NB4 (cell line): ENCODE measurements around the gene RETREG2.

Experiments used
- TF ChIP-seq, protein P1 (sequence below): IDR thresholded peaks from one replicate; pipeline ENCODE4 v1.5.1; 2012; ENCODE audit warnings: low read depth, low read length
- TF ChIP-seq, protein P2 (sequence below): IDR thresholded peaks from 2 replicates; pipeline ENCODE4 v1.6.1; 2011; ENCODE audit warnings: low read depth, low read length

DNA sequence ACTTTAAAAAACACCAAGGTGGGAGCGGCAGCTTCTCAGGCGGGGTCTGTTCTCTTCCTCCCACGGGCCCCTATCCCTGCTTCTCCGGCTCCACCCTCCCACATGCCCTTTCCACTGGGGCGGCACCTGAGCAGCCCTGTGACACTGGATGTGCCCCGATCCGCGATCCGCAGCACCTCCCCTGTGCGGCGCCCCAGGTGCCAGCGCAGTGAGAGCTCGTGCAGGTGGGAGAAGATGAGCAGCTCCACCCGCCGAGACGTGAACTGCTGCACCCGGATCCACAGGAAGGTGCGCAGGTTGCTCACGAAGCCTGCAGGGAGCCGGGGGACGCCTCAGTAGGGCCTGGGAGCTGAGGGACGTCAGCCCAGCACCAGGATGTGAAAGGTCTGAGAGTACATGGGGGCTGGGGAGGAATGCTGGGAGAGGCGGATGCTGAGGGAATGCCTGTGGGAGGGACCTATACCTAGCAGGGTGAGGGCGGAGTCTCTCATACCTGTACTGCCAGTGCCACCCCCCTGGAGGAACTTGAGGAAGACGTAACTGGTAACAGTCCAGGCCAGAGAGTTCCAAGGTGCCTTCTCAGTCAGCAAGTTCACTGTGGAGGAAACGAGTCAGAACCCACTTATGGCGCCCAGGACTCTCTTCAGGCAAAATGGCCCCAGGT lies 37.9 kb downstream of the RETREG2 start:
- TF ChIP-seq, protein P1, sequence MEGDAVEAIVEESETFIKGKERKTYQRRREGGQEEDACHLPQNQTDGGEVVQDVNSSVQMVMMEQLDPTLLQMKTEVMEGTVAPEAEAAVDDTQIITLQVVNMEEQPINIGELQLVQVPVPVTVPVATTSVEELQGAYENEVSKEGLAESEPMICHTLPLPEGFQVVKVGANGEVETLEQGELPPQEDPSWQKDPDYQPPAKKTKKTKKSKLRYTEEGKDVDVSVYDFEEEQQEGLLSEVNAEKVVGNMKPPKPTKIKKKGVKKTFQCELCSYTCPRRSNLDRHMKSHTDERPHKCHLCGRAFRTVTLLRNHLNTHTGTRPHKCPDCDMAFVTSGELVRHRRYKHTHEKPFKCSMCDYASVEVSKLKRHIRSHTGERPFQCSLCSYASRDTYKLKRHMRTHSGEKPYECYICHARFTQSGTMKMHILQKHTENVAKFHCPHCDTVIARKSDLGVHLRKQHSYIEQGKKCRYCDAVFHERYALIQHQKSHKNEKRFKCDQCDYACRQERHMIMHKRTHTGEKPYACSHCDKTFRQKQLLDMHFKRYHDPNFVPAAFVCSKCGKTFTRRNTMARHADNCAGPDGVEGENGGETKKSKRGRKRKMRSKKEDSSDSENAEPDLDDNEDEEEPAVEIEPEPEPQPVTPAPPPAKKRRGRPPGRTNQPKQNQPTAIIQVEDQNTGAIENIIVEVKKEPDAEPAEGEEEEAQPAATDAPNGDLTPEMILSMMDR = no peak
- TF ChIP-seq, protein P2, sequence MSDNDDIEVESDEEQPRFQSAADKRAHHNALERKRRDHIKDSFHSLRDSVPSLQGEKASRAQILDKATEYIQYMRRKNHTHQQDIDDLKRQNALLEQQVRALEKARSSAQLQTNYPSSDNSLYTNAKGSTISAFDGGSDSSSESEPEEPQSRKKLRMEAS = no peak
